Colon (tissue), 2 donors: ENCODE data around the gene DFFB.

Experiments used
- FAIRE-seq: peaks from 2 replicates; lab custom pipeline; 2012; peaks lifted over from hg19 to GRCh38; lab: Jason Lieb, UNC
- donor health status: control.
- donor health status: control.

DFFB gene

DNA sequence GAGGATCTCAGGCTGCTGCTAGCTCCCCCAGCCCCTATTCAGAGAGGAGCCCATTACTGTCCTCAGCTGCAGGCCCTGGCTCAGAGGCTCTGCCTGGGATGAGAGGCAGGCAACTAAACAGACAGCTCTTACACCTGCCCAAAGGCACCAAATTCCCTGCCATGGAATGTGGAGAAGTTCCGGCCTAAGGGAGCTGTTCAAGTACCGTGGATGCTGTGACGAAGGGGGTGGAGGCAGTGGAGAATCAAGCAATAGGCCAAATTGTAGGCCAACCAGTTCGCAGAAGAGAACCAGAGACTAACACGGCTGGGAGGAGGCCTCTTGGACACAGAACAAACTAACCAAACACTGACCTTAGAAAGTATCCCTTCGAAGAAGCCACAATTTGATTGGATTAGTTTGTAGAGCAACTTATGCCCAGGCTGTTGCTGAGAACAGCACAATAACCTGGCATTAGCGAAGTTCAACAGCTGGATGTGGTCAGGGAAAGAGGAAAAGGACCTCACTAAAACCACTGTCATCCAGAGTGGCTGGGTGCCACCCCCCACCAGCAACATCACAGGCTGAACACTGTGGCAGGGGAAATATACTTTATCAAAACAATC lies 39.2 kb downstream of the DFFB start:
- FAIRE-seq: no peak

DNA sequence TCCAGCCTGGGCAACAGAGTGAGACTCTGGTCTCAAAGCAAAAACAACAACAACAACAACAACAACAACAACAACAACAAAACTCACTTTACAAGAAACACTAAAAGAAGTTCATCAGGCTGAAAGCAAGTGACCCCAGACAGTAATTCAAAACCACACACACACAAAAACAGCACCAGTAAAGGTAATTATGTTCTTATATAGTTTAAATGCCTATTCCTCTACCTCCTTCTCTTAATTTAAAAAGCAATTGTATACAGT lies 41.1 kb downstream of the DFFB start:
- FAIRE-seq: no peak

DNA sequence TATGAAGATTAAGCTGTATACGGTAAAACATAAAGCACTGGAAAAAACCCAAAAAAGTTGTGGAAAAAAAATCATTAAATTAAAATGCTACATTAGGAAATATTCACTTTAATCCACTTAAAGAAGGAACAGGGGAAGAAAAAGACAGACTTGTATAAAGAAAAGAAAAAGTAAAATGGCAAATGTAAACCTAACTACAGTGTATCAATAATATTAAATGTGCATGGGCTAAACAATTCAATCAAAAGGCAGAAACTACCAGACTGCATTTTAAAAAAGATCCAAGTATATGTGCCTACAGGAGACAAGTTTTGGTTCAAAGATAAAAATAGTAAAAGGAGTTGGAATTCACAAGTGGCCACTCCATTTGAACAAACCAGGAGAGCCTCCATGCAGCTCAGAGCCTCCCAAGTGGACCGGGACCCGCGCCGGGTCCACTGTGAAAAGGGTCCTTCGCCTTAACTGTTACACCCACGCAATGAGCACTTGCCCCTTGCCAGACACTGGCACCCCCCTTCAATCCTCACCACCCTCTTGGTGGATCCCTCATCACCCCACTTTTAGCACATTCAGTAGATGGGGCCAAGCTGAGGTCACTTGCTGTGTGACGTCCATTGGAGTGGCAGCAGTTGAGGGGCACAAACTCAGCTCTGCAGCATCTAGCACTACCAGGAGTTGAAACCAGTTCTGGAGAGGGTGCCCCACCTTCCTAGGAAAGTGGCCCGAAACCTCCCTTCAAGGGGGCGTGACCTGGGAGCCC lies 41.9 kb downstream of the DFFB start:
- no peak for FAIRE-seq

DNA sequence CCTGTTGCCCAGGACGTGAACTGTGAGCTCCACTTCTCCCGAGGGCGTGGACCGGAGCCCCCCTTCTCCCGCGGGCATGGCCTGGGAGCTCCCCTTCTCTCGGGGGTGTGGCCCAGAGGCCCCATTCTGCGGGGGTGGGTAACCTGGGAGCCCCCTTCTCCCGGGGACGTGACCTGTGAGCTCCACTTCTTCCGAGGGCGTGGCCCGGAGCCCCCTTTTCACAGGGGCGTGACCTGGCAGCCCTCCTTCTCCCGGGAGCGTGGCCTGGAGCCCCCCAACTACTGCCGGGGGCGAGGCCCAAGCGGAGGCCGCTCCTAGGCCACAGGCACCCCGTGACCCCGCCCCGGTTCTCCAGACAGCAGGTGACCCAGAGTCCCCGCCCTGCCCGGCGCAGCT lies 42.5 kb downstream of the DFFB start:
- no peak for FAIRE-seq

DNA sequence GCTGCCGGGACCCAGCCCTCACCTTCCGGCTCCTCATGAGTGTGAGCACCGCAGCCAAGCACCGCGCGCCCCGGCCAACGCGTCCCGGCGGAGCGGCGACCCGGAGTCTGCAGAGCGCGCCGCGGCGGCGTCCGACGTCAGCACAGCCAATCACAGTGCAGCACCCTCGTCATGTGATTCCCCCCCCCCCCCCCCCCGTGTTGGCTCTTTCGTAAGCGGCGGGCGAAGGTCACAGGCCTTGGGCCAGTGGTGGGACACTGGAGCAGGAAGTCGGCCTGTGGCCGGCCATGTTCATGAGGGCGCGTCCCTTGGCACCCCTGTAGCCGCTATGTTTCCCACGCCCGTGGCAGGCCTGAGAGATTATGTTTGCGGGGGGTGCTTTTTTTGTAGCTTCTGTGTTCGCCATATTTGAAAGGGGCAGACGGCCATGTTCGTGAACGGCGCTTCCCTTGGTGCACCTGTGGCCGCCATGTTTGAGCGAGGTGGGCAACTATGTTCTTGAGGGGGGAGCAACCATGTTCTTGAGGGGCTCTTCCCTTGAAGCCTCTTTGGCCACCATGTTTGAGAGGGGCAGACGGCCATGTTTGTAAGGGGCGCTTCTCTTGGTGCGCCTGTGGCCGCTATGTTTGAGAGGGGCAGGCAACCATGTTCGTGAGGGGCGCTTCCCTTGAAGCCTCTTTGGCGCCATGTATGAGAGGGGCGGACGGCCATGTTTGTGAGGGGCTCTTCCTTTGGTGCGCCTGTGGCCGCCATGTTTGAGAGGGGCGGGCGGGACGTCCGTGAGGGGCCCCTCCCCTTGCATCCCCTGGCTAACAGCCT lies 43.1 kb downstream of the DFFB start, which contains the start of gene C1orf174:
C1orf174 (minus strand) TSS at position 123 of the 819 bp plus-strand sequence; CDS start at position 37, 86 bp downstream.
- FAIRE-seq: peak; percentile 18

DNA sequence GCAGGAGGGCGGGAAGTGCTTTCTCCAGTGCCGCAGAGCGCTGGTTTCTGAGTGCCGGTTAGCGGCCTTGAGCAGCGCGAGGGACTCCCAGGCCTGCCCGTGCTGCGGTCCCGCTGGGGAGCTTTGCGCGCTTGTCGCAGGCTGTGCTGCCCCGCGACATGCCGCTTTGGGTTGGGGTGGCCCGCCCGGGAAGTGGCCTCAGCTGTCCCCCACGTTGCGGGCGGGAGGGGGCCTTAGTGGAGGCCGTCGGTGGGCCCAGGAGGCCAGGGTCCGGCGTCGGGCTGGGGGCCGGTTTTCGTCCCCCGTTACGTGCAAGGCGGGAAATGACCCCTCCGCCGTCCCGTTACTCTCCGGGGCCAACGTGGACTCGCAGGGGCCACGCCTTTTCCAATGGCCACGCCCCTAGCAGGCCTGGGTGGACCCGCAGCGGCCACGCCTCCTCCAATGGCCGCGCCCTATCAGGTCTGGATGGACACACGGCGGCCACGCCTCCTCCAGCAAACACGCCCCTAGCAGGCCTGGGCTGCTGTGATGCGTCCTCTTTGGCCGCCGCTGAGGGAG lies 43.8 kb downstream of the DFFB start:
- FAIRE-seq: peak; percentile 71

DNA sequence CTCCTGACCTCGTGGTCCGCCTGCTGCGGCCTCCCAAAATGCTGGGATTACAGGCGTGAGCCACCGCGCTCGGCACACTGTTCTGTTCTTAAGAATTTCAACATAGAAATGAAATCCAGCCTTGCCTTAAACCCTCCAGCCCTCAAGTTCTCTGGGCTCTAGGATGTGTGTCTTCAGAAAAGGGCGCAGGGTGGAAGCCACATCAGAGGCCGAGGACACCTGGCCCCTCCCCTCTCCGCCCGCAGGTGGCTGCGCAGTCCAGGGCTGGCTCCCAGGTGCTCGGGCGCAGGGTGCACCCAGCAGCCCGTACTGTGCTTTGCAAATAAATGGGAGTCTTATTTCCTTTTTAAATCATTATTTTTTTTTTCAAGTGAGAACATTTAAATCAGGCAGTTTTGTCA lies 44.8 kb downstream of the DFFB start:
- no peak for FAIRE-seq

DNA sequence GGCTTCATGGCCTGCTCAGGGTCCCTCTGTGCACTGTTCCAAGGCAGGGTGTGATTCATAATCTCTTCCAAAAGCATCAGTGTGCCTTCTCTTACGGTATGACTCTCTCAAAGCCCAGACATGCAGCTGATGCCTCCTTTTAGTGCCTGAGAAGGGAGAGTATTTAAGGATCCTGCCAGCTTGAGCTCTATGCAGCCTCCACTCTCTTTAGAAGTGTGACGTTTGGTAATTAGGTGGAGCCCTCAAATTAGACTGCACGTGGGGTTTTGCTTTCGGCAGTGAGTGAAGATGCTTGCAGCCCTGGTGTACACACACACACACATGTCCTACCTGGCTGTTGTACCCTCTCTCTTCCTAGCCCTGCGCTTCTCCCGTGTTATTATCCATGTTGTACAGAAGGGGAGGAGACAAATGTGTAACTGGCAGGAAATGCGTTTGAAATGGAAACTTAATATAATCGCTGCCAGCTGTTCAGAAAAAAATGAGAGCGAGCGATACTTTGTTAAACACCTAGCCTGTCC lies 45.4 kb downstream of the DFFB start:
- no peak for FAIRE-seq

DNA sequence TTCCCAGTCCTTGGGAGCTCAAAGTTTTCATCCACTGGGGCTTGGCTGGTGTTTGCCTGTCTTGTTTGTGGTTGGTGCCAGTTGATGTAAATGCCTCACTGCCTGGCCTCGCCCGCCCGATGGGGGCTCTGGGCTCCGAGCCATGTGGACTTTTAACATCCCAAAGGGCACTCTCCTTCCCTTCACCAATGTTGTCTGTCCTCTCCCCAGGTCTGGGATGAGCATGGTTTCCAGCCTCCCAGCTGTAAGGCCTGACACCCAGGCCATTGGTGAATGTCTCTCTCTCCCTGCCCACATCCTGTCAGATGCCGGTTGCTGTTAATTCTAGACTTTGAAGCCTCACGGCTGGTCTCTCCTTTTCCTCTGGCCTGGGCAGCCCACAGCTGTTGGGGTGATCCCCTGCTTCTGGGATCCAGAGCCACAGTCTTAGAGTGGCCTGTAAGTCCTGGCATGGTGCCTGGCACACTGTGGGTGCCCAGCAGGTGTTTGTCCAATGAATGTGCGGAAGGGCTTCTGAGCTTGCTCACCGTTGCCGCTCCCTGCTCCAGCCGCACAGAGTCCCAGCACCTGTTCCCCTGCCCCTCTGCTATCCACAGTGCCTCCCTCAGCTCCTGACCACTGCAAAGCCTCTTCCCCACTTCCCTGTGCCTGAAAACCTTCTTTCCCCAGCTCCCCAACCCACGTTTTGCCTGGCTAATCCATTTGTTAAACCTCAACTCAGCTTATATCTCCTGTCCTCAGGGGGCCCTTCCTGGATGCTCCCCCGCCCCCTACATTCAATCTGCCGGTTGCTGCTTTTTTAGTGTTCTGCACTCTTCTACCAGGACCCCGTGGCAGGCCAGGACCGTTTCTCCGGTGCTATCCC lies 46.1 kb downstream of the DFFB start:
- FAIRE-seq: no peak

DNA sequence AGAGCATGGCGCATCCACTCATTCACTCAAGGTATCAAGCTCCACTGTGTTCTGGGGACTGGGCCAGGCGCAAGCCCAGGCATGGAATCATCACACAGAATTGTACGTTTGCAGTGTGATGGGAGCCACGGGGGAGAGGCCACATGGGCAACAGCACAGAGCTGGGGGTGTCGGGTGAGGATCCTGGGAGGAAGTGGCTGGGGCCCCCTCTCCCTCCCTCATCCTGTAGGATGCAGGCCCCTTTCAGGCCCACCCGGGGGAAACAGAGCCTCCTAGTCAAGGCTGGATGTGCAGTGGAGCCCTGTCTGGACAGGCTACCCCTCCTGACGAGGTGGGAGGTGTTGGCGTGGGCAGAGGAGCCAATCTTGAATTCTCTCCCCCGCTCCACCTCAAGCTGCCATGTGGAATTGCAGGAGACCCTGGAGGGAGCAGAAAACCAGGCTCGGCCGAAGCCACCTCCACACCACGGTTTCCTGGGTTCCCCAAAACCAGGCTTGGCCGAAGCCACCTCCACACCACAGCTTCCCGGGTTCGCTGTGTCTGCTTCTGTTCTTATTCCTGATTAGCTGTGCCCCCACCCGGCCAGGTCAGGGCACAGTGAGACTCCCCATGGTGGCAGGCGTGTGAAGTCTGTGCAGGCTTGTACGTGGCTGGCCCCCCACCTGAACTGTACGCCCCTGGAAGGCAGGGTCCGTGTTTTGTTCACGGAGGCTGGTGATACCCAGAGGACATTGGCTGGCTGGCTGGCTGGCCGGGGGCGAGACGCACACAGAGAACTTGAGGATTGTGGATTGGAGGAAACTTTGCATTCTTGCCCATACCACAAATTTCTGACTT lies 46.9 kb downstream of the DFFB start:
- no peak for FAIRE-seq

DNA sequence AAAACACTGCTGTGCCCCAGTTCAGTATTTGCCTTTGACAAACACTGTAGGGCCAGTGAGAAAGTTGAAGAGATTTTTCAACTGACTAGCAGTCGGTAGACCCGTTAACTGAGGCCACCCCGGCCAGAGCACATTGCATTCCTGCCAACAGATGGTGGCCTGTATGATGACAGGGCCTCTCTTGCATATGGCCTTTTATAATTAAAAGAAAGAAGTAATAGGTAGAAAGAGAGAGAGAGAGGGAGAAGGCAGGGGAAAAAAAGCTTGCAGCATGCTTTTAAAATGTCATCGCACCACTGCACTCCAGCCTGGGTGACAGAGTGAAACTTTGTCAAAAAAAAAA lies 47.5 kb downstream of the DFFB start:
- no peak for FAIRE-seq

DNA sequence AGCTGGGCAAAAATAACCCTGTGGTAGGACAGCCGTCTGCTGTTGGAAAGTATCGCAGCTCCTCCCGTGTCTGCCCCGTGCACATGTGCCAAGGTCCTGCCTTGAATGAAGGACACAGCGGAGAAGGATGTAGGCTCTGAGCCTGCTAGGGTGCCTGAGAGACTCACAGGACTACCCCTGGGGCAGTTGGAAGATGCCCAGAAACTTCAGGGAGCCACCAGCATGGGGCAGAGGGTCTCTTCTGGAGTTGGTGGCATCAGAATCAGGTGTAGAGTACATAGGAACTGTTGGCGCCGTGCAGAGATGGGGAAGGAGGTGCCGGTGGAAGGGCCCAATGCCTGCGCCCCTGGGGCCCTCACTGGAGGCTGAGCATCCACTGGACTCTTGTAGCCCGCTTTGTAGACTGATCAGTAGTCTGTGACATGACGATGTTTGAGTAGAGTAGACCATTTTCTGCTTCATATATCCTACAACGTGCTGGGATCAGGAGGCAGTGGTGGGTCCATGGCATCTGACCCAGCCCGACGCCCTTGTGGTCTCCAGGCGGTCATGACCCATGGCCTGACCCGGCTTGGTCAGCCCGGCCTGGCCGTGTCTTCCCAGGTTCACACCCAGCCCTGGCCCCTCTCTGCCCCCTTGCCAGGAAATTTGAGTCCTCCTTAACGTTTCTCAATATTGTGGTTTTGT lies 48.1 kb downstream of the DFFB start:
- FAIRE-seq: no peak

DNA sequence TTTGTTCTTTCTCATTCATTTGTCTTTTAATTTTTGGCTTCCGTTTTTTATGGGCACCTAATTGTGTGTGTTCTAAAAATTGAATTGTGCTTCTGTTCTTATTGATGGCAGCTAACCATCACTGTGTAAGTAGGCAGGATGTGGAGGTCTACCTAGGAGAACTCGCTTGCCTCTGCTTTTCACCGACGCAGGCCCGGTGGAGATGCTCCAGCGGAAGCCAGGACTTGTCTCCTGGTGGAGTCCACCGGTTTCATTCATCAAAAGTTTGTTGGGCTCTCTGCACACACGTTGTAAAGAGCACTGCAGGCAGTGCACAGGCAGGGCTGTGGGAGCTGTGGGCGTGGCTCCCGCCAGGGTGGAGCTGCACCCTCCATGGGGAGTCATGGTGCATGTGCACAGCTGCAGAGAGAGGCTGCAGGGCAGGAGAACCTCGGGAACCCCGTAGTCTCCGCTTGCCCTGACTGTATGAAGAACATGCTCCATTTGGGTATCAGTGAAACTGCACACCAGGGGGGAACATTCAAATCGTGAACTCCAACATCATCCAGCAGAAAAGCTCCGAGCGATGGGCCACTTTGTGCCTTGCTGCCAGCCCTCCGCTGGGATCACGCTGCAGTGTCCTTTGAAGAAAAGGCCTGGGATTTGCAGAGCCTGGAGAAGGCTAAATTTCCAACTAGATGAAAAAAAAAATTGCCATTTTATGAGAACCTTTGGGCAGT lies 48.8 kb downstream of the DFFB start:
- no peak for FAIRE-seq

DNA sequence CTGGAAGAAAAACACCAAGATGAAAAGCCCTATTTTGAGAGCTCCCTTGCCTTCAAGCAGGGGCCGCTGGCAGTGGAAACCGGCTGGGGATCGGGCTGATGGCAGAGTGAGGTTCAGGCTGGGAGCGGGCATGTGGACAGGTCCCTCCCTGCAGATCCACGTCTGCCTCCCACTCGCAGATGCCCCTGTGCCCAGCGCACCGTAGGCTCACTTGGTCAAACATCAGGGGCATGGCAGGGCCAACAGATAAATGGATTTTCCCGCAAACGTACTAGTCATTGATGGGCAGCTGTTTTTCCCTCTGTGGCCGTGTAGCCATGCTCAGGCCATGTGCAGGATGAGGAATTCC lies 49.4 kb downstream of the DFFB start:
- FAIRE-seq: no peak

DNA sequence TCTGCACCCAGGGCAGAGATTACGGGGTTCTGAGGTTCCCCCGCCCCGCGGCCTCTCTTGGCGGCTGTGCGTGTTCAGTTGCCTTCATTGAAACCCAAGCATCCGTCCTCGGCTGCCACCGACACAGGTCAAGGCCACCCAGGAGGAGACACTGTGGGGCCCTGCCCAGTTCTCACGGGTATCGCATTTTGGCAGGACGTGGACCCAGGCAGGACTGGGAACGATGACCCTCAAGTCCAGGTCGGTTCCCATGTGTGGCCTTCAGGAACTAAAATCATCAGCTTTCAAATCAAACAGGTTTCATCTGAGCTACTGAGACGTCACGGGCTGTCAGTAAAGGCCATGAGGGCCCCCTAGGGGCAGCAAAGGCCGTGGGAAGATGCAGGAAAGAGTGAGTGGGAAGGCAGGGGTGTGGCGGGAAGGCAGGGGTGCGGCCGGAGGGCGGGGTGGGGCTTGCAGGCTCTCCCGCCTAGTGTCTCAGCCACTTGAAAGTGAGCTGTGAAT lies 49.8 kb downstream of the DFFB start:
- no peak for FAIRE-seq

DNA sequence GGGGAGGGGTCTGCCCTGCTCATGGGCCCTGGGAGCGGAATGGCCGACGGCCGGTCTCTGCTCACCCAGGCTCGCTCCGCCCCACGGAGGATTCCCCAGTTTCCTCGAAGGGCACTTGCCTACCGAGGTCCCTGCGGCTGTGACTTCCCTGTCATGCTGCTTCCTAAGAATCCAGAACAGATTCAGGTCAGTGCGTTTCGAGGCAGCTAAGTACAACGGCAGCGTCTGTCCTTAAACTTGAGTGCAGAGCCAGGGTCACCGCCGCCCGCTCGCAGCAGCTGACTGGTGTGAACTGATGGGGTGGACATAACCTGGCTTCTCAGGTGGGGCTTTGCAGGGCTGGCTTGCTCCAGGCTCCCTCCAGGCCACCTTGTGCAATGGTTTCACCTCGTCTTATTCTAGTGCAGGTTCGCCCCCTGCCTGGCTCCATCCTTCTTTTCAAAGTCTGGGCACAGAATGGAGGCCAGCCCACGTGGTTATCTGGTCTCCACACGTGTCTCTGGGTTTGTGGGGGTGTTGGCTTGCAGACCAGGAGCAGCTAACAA lies 50.4 kb downstream of the DFFB start:
- no peak for FAIRE-seq

DNA sequence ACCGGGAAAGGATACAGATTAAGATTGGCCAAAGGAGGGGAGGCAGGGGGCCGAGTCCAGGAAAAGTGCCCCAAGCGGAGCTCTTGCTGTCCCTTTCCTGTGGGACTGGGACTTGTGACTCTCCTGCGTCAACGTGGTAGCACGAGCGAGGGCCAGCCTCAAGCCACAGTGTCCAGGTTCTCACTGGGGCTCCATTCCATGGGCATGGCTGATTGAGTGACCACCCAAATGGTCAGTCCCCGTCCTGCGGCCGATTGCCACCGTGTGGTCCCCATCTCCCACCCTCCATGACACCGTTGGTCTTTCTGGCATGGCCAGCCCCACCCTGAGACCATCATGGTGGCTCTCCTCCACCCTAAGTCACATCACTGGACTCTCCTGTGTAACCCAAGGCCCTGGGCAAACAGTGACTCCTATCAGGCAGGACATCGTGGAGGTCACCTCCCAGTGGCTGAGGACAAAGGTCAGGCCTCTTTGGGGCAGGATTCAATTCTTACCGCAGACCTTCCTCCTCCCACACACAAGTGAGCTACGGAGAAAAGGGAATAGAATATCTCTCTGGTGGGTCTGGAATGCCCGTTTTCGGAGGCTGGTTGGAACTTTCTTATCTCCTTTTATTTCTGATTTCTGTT lies 51.7 kb downstream of the DFFB start:
- FAIRE-seq: no peak

DNA sequence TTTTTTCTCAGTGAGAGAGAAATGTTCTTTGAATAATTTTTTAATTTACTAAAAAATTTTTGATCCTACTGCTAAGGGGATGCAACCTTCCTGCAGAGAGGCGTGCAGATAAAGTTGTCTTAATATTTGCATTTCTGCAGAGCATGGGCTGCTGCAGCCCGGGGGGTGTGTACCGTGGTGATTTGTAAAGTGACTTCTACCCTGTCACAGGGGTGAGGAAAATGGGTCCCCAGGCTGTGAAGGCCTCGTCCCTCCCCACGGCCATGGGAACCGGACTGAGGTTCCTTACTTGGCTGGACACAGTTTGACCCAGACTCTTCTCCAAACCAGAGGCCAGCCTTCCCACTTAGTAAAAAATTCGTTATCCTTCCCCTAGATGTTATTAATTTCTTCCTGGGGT lies 52.3 kb downstream of the DFFB start:
- FAIRE-seq: no peak
